NCI-H1417 (cell line): ENCODE results near the gene TTC33.

Experiments used
- DNase-seq, 3 experiments: peaks; one replicate each; lab custom pipeline; 2025; lab: John Stamatoyannopoulos, UW

TTC33 gene

DNA sequence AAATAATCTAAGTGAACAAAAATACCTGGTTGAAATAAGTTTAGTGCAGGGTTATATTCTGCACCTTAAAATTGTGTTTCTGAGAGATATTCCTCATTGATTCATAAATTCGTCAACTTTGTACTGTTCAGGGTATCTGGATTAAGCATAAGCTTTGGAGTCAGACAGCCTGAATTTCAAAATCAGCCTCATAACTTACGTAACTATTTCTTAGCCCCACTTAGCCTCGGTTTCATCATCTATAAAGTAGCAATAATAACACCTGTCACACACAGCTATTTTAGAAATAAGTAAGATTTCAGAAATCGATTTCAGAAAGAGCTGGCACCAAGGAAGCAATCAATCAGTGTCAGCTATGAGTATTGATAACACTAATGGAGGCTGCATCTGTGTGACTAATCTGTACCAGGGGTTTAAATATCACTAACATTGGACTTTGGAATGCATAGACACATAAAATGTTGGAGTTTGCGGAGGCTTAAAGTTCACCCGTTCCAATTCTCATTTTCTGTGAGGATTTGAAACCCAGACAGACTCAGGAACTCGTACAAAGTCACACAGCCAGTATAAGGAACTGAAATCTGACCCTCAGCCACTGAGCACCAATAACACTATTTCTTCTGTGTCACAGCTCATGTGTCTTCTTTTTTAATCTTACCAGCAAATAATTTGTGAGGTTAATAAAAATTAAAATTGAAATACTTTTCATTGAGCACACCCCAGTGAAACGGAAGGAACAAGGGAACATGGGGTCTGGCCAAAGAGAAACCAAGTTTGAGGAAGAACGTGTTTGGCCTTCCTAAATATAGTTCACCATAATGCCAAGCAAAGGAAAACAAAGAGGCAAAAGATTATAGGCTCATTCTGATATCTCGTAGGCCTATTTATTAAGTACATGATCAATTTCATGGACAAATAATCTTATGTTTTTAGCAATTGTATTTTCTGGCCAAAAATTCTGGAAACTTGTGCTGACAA, 270.5 kb downstream of the TTC33 start:
- DNase-seq: no peak

DNA sequence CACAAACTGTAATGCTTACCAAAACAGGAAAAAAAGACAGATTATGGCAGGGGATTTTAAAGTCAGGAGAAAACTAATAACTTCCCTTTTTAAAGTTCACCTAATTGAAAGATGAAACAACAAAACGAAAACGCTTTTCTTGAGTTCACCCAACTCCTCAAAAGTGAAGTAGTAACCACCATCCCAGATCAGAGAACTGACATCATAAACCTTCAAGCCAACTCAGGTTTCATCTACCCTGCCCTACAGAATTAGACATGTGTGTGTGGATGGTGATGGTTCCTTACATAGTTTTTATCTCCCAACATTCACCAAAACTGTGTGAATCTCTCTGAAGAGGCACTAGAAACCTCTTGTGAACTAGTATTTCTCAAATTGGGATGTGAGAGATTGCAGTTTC, 271.3 kb downstream of the TTC33 start:
- no peak for DNase-seq

DNA sequence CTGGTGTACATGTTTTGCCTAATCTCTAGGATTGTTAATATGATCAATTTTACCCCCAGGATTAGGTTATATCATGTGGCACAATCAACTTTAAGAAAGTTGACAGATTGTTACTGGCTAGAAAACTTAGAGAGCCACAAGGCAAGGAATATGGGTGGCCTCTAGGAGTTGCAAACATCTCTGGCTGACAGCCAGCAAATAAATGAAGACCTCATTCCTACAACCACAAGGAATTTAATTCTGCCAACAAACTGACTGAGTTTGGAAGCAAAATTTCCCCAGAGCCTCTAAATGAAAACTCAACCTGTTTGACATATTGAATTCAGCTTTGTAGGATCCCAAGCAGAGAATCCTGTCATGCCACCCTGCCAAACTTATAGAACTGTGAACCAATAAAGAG, 272.4 kb downstream of the TTC33 start:
- DNase-seq: no peak

DNA sequence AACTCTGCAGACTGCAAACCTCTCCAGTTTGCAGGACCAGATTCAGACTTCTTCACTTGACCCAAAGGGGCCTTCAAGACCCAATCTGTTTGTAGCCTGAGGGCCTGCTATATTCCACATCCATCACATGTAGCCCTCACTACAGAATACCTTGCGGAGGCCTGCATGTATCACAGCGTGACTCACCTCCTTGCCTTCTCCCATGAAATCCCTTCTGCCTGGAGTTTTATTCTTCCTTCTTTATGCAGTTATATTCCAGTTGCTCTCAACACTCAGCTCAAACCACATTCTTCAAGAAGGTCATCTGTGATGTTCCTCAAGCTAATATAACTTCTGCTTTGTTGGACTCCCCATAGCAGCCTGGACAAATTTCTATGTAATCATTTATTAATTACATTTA, 274.5 kb downstream of the TTC33 start:
- no peak for DNase-seq

DNA sequence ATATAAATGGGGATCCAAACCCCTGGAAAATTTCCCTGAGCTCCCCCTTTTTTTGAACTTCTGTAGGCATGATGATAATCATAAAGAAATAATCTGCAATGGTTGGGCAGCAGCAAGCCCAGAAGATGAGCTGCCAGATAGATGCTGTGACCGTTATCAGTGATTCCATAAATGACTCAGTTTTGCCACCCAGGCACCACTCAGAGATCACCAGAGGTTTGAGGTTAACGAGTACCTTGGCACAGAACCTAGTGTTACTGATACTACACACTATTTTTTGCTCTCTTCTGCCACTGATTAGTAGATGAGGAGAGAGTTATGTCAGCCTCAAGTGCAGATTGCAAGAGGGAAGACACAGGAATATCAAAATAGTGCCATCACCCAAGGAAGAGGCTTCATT, 275.4 kb downstream of the TTC33 start:
- no peak for DNase-seq

DNA sequence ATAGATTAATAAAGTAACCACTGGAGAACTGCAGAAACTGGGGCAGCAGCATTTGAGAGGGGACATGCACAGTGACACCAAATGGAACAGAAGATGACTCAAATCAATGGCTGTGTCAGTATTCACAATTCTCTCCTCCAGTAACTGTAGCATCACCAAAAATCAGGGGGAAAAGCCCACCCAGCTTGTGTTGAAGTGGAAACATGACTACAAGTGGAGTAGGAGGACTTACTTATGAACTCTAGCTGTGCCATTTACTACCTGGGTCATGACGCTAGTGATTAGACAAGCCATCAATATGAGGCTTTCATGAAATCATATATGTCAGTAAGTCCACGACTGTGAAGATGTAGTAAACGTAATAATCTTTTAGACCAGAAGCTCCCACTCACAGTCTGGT, 275.8 kb downstream of the TTC33 start:
- no peak for DNase-seq

DNA sequence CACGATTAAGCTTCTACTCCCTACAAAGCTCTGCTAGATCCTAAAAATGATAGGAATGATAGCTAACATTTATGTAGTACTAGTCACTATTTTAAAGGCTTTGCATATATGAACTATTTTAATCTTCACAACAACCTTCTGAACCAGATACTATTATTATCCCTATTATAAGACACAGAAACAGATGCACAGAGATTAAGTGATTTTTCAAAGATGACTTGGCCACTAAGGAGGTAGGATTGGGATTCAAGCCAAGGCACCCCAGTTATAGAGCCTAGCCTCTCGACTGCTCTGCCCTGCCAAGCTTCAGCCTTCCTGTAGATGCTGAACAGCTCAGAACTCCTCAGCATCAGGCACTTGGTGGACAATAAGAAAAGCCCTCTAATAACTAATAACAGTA, 277.0 kb downstream of the TTC33 start:
- no peak for DNase-seq

DNA sequence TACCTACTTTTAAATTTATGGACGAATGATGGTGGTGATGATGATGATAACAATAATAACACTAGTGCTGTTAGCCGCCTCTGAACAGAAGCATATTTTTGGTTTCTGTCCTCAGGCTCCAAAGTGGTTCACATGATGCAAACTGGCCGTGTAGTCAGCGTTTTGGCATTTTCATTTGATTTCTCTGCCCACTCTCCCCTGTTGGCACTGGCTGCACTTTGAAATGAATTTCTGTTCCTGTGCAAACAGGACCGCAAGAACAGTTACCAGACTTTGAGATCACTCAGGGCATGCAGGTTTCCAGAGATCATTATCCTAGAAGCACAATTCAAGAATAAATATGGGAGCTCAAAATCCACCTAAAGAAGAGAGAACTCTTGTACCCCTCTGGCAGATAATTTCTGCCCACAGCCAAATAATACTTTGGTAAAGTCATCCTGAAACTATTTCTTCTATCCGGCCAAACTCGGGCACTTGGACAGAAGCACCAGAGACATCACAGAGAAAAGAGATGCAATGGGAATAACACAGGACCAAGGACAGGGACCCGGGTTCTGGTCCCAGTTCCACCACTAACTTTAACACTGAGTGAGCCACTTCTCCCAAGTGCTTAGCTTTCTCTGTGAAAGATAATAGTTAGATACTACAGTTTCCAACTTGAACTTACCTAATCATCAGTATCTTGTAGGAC, 277.8 kb downstream of the TTC33 start:
- DNase-seq: no peak

DNA sequence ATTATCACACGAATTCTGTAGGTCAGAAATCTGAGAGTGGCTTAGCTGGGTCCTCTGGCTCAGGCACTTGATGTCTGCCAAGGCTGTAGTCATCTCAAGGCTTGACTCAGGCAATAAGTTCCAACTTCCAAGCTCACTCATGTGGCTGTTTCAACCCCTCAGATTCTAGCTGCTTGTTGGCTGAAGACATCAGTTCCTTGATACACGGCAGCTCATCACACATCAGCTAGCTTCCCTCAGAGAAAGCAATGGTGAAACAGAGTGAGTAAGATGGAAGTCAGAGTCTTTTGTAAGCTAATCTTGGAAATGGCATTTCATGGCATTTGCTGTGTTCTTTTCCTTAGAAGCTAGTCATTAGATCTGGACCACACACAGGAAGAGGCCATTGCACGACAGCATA, 280.2 kb downstream of the TTC33 start:
- no peak for DNase-seq

DNA sequence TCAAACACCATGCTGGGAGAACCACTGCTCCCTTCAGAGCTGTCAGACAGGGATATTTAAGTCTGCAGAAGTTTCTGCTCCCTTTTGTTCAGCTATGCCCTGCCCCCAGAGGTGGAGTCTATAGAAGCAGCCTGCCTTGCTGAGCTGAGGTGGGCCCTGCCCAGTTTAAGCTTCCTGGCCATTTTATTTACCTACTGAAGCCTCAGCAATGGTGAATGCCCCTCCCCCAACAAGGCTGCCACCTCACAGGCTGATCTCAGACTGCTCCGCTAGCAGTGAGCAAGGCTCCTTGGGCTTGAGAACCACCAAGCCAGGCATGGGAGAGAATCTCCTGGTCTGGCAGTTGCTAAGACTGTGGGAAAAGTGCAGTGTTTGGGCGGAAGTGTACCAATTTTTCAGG, 281.5 kb downstream of the TTC33 start:
- DNase-seq: no peak

DNA sequence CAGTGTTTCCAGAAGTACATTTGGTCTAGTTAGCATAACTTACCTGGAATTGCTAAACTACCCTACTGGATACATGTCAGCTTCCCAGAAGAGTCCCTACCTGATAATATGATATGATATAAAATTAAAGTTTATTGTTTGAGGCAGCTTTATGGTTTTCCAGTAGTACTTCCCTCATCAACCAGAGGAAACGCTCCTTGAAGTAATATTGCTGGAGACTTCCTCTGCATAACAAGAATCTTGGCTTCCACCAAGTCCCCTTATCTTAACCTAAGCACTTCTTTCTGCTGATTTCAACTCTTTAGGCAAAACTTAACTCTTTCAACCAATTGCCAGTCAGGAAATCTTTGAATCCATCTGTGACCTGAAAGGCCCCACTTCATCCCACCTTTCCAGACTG, 290.3 kb downstream of the TTC33 start:
- no peak for DNase-seq

DNA sequence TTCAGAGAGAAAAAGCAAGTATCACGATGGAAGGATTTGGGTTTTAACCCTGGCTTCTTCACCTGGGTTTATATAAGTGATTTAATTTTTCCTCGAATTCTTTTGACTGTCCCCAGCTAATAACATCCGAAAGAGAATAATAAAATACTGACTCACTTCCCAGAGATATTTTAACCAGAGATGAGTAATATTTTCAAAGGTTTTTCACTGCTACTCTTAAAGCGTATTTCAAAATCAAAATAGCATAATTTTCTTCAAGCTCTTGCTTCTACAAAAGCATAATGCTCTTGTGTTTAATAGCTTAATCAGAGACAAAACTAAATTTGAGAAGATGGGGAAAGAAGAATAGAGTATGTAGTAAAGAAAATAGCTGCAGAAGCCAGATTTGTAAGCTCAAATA, 291.2 kb downstream of the TTC33 start:
- no peak for DNase-seq
